Pancreas (tissue), 10 donors: Measurements from ENCODE around the gene GPSM1. TPM values are rescaled to one million over a fixed set of nuclear protein-coding genes. Genes with fewer than 3 reads are reported as not detected.

Experiments used
- ATAC-seq, 4 donors: fragments of 200-7000 bp; cut with Tn5 transposase; one replicate each; pipeline versions ENCODE4 v1.8.0 to v1.9.1; 2020; ENCODE audit warnings: mild to moderate bottlenecking in 4 of 4, moderate library complexity in 4 of 4
- DNase-seq, 6 donors: peaks; one replicate each; pipeline ENCODE4 v3.0.0-alpha.2; 2020
- FAIRE-seq: peaks from 2 replicates; lab custom pipeline; 2012; peaks lifted over from hg19 to GRCh38; lab: Jason Lieb, UNC
- H3K27ac ChIP-seq, 4 donors: fragments of 200-600 bp; sonication (generic); 1 replicate in 3 of 4; 2 replicates in 1 of 4; pipeline versions ENCODE4 v1.5.0 to v1.8.0; 2020
- H3K27me3 ChIP-seq, 4 donors: fragments of 200-600 bp; one replicate each; pipeline ENCODE4 v1.8.0; 2021
- H3K36me3 ChIP-seq, 3 donors: fragments of 200-600 bp; sonication (generic) in 1 of 3; one replicate each; pipeline versions ENCODE4 v1.5.0 to v1.8.0; 2020 to 2021
- H3K4me1 ChIP-seq, 3 donors: fragments of 200-600 bp; one replicate each; pipeline ENCODE4 v1.8.0; 2021
- H3K4me3 ChIP-seq, 4 donors: fragments of 200-600 bp; sonication (generic) in 2 of 4; one replicate each; pipeline versions ENCODE4 v1.5.0 to v1.8.0; 2020 to 2021
- H3K9me3 ChIP-seq, 4 donors: fragments of 200-600 bp; one replicate each; pipeline ENCODE4 v1.8.0; 2021
- CTCF ChIP-seq, 4 donors: fragments of 200-600 bp; sonication (generic) in 3 of 4; IDR thresholded peaks; one replicate each; pipeline versions ENCODE4 v1.5.0 to v1.8.0; 2021; ENCODE audit warnings: antibody characterized with exemption in 4 of 4
- WGBS, 2 donors: extraction: QIAGEN DNeasy Blood & Tissue Kit; methylation state at CpG; one replicate each; pipeline ENCODE4 v1.1.7; 2013; 5-methylcytosine and 5-hydroxymethylcytosine counted together
- intact Hi-C, 3 donors: fragments of 100-400 bp; cut with DNase I; formaldehyde crosslinking; loops; one replicate each; pipeline versions ENCODE4 v1.11.1 to v1.14.2; 2022
- polyA plus RNA-seq, 2 donors: library from polyadenylated mRNA; stranded (reverse); fragments of 200-250 nt; gene quantifications; one replicate each; pipeline ENCODE4 v1.2.3, GENCODE V29; 2013
- total RNA-seq, 6 donors: library from RNA; stranded (reverse); fragmentation: NEBNext Ultra II Directional in 4 of 6; extraction: Animal tissue kit (Norgen Biotek cat#: 25700) in 4 of 6; gene quantifications; one replicate each; pipeline versions ENCODE4 v1.2.1 to v1.2.4, GENCODE V29; 2021 to 2023
- donor health status: healthy with polysubstance abuse.
- donor health status: DM: no; HTN: no; CAD: no; lungs with moderate emphysema.
- donor health status: DM: no; HTN: no; CAD: no.
- donor health status: control.
- donor health status: control.
- donor health status: Bipolar disorder and iron deficiency.
- donor health status: DM: yes; HTN: yes; CAD: no.
- donor health status: DM: no; HTN: no; CAD: no.
- donor health status: DM: no; HTN: no; CAD: no.
- donor health status: DM: yes; HTN: yes; CAD: no.

The GPSM1 gene
- total and polyA plus RNA-seq, 8 donors: 6.8 to 54.4 (median 12.6) TPM

- TF ChIP-seq CTCF (IDR thresholded peaks at IDR 0.05): no peak
- WGBS, 2 donors: 95 to 97% methylated on average over 18 to 21 of the region's 21 CpGs
- H3K27me3 ChIP-seq: no peaks in the 10 kb centered on the region
- H3K4me1 ChIP-seq: peaks cover 0 to 3% (median 0%) of the 10 kb centered on the region in 3 donors
- intact Hi-C loops: no loop called here
- no peaks in the 10 kb centered on the region for H3K36me3 ChIP-seq
- no peak overlapping the region for H3K27ac ChIP-seq
- FAIRE-seq (no peak), DNase-seq (peak in 1 of 6 donors; percentile 42), ATAC-seq (no peak)
- no peaks in the 10 kb centered on the region for H3K9me3 ChIP-seq
- no peak overlapping the region for H3K4me3 ChIP-seq
Measured at GRCh38 chr9:136334541-136334940, 7.2 kb downstream of the GPSM1 start.

GRCh38 chr9:136335296-136336155 is 8.2 kb downstream of the GPSM1 start:
- H3K9me3 ChIP-seq: no peaks in the 10 kb centered on the region
- H3K36me3 ChIP-seq: no peaks in the 10 kb centered on the region
- H3K27me3 ChIP-seq: no peaks in the 10 kb centered on the region
- ATAC-seq: no peak
- FAIRE-seq: no peak
- peaks cover 3 to 11% (median 9%) of the 10 kb centered on the region in 3 donors for H3K4me1 ChIP-seq
- intact Hi-C loops: no loop called here
- TF ChIP-seq CTCF (IDR thresholded peaks at IDR 0.05): no peak
- DNase-seq: peak in 1 of 6 donors; percentile 38
- H3K27ac ChIP-seq: no peak overlapping the region
- no peak overlapping the region for H3K4me3 ChIP-seq
- WGBS, 2 donors: 89 to 92% methylated on average over 25 to 26 of the region's 26 CpGs

GRCh38 chr9:136336156-136336870 is 9.0 kb downstream of the GPSM1 start:
- TF ChIP-seq CTCF (IDR thresholded peaks at IDR 0.05): no peak
- intact Hi-C loops: no loop called here
- WGBS, 2 donors: 89 to 92% methylated on average over 27 to 30 of the region's 30 CpGs
- Histone ChIP-seq H3K27ac (no peak overlapping the region), H3K4me3 (no peak overlapping the region), H3K27me3 (no peaks in the 10 kb centered on the region), H3K9me3 (no peaks in the 10 kb centered on the region), H3K36me3 (no peaks in the 10 kb centered on the region), H3K4me1 (peaks cover 7 to 19% (median 14%) of the 10 kb centered on the region in 3 donors)
- DNase-seq (peak in 1 of 6 donors; percentile 40), FAIRE-seq (no peak), ATAC-seq (no peak)

- H3K27me3 ChIP-seq: no peaks in the 10 kb centered on the region
- H3K36me3 ChIP-seq: no peaks in the 10 kb centered on the region
- H3K27ac ChIP-seq: no peak overlapping the region
- H3K4me1 ChIP-seq: peaks cover 7 to 21% (median 14%) of the 10 kb centered on the region in 3 donors
- FAIRE-seq (no peak), DNase-seq (no peak), ATAC-seq (no peak)
- TF ChIP-seq CTCF (IDR thresholded peaks at IDR 0.05): no peak
- no peaks in the 10 kb centered on the region for H3K9me3 ChIP-seq
- H3K4me3 ChIP-seq: no peak overlapping the region
- WGBS, 2 donors: 94% methylated on average over 17 to 23 of the region's 23 CpGs
- intact Hi-C loops: no loop called here
Measured at GRCh38 chr9:136336881-136337280, 9.5 kb downstream of the GPSM1 start.
